GM15510 (cell line): ENCODE data around the gene SCN3B.

Source experiments
- POLR2A ChIP-seq: IDR thresholded peaks from 3 replicates; pipeline ENCODE4 v1.6.1; 2011; ENCODE audit warnings: borderline replicate concordance; ENCODE audit not compliant: insufficient read length; ENCODE audit errors: extremely low read depth

The SCN3B gene

GRCh38 chr11:123594188-123594901 lies 60.1 kb downstream of the SCN3B start:
- TF ChIP-seq POLR2A, result no peak

- TF ChIP-seq POLR2A, result no peak
These were observed 60.9 kb downstream of the SCN3B start for GRCh38 chr11:123593570-123593969.

- TF ChIP-seq POLR2A, result no peak
These were observed 64.0 kb downstream of the SCN3B start for GRCh38 chr11:123590296-123590912.

- no peak for TF ChIP-seq POLR2A
These were observed 65.6 kb downstream of the SCN3B start for GRCh38 chr11:123588864-123589262.

GRCh38 chr11:123588117-123588863 lies 66.1 kb downstream of the SCN3B start:
- TF ChIP-seq POLR2A, result no peak

GRCh38 chr11:123587559-123587958 lies 66.9 kb downstream of the SCN3B start:
- TF ChIP-seq POLR2A, result no peak

- no peak for TF ChIP-seq POLR2A
These were observed 67.4 kb downstream of the SCN3B start for GRCh38 chr11:123587044-123587443.

GRCh38 chr11:123586568-123586967 lies 67.9 kb downstream of the SCN3B start:
- TF ChIP-seq POLR2A, result no peak

GRCh38 chr11:123585706-123586105 lies 68.7 kb downstream of the SCN3B start:
- no peak for TF ChIP-seq POLR2A

GRCh38 chr11:123585206-123585605 lies 69.2 kb downstream of the SCN3B start:
- TF ChIP-seq POLR2A, result no peak

GRCh38 chr11:123584737-123585136 lies 69.7 kb downstream of the SCN3B start:
- TF ChIP-seq POLR2A, result no peak

GRCh38 chr11:123584186-123584585 lies 70.2 kb downstream of the SCN3B start:
- TF ChIP-seq POLR2A, result no peak

- TF ChIP-seq POLR2A, result no peak
These were observed 71.4 kb downstream of the SCN3B start for GRCh38 chr11:123582992-123583504.

- TF ChIP-seq POLR2A, result no peak
These were observed 72.6 kb downstream of the SCN3B start for GRCh38 chr11:123581651-123582399.

- no peak for TF ChIP-seq POLR2A
These were observed 73.7 kb downstream of the SCN3B start for GRCh38 chr11:123580557-123581275.

GRCh38 chr11:123580137-123580536 lies 74.3 kb downstream of the SCN3B start:
- no peak for TF ChIP-seq POLR2A
